Right ventricle myocardium inferior (tissue), 1 donor: ENCODE data around the gene FBLL1. TPM values are rescaled to one million over a fixed set of nuclear protein-coding genes. Genes with fewer than 3 reads are reported as not detected.

Experiments used
- microRNA-seq: library from miRNA; unstranded; fragments of <30 nt; microRNA quantifications from one replicate; pipeline ENCODE4 v1.2.0, GENCODE V29; 2020
- total RNA-seq: library from RNA; stranded (reverse); fragmentation: NEBNext Ultra II Directional; extraction: Animal tissue kit (Norgen Biotek cat#: 25700); gene quantifications from one replicate; pipeline ENCODE4 v1.2.1, GENCODE V29; 2021
- donor health status: DM: no; HTN: yes; CAD: no; lungs with severe emphysema.

Gene FBLL1
- total RNA-seq, 1 donor from 2014 or later, result not detected

Small RNAs within 50 kb of the gene (microRNA-seq; reads per million reads assigned to microRNA genes)
- gene MIR103A1, result not detected
- gene MIR103B1, result not detected

Other genes with a start within 250 kb of the FBLL1 start
- gene WWC1, start 237.7 kb upstream of the FBLL1 start, total RNA-seq, result 1.9 TPM
- gene RARS1, start 42.8 kb upstream of the FBLL1 start, total RNA-seq, result 47.1 TPM
- 23.8 TPM for gene PANK3, start 50.1 kb downstream of the FBLL1 start, total RNA-seq